Stomach (tissue), 9 donors: ENCODE results near the gene CALY. TPM values are rescaled to one million over a fixed set of nuclear protein-coding genes. Genes with fewer than 3 reads are reported as not detected.

ENCODE experiments used
- DNase-seq, 2 donors: peaks; one replicate each; pipeline versions ENCODE4 v3.0.0 to v3.0.0-alpha.2; 2013 to 2019
- H3K27ac ChIP-seq, 5 donors: fragments of 200-600 bp in 4 of 5; sonication (generic) in 4 of 5; one replicate each; pipeline ENCODE4 v1.5.1; 2013 to 2019; ENCODE audit warnings: mild to moderate bottlenecking in 1 of 5, moderate library complexity in 1 of 5
- H3K27me3 ChIP-seq, 3 donors: fragments of 200-600 bp; sonication (generic); one replicate each; pipeline ENCODE4 v1.5.1; 2017 to 2019; ENCODE audit warnings: mixed run types in 1 of 3
- H3K36me3 ChIP-seq, 4 donors: fragments of 200-600 bp; sonication (generic); 1 replicate in 3 of 4; 2 replicates in 1 of 4; pipeline ENCODE4 v1.5.1; 2016 to 2019
- H3K4me1 ChIP-seq, 4 donors: fragments of 200-600 bp; sonication (generic); one replicate each; pipeline ENCODE4 v1.5.1; 2016 to 2019
- H3K4me3 ChIP-seq, 4 donors: fragments of 200-600 bp; sonication (generic) in 3 of 4; one replicate each; pipeline ENCODE4 v1.5.1; 2016 to 2019; ENCODE audit warnings: mild to moderate bottlenecking in 1 of 4
- H3K9me3 ChIP-seq, 4 donors: fragments of 200-600 bp; sonication (generic); one replicate each; pipeline ENCODE4 v1.5.1; 2016 to 2019
- CTCF ChIP-seq, 7 experiments: fragments of 450-650 bp in 4 of 7; fragments of 200-600 bp in 3 of 7; sonication (generic) in 3 of 7; IDR thresholded peaks; one replicate each; pipeline ENCODE4 v1.5.1; 2016 to 2019; ENCODE audit warnings: antibody characterized with exemption in 7 of 7, control low read depth in 2 of 7, mild to moderate bottlenecking in 1 of 7
- EP300 ChIP-seq: sonication (generic); formaldehyde crosslinking; IDR thresholded peaks from one replicate; pipeline ENCODE4 v1.6.1; 2017; ENCODE audit warnings: antibody characterized with exemption
- POLR2A ChIP-seq, 4 donors: fragments of 450-650 bp; IDR thresholded peaks; one replicate each; pipeline ENCODE4 v1.6.1; 2016; ENCODE audit warnings: antibody characterized with exemption in 4 of 4, control low read depth in 2 of 4, mild to moderate bottlenecking in 1 of 4, moderate library complexity in 1 of 4
- POLR2AphosphoS5 ChIP-seq, 3 donors: sonication (generic); formaldehyde crosslinking; IDR thresholded peaks; one replicate each; pipeline ENCODE4 v1.6.1; 2016; ENCODE audit warnings: antibody characterized with exemption in 3 of 3
- WGBS, 5 donors: extraction: QIAGEN DNeasy Blood & Tissue Kit in 3 of 5; methylation state at CpG; one replicate each; pipeline versions ENCODE4 v1.1.5 to v1.1.7; 2013 to 2018; 5-methylcytosine and 5-hydroxymethylcytosine counted together
- intact Hi-C: fragments of 100-400 bp; cut with DNase I; formaldehyde crosslinking; loops from one replicate; pipeline ENCODE4 v1.15.1; 2023; ENCODE audit warnings: low total_unique reads
- polyA plus RNA-seq, 3 donors: library from polyadenylated mRNA; stranded (reverse); fragments of 200-250 nt; gene quantifications; one replicate each; pipeline ENCODE4 v1.2.3, GENCODE V29; 2013
- total RNA-seq, 5 donors: library from RNA; depleted of rRNA; stranded (reverse); fragments of >200 nt; gene quantifications; one replicate each; pipeline versions ENCODE4 v1.1.0 to v1.2.3, GENCODE V29; 2014 to 2016
- donor health status: healthy with polysubstance abuse.
- donor health status: Bipolar disorder and iron deficiency.
- donor health status: healthy.

Gene CALY
- total and polyA plus RNA-seq, 8 donors: 0.44 to 2.6 (median 1.4) TPM; not detected in 4

- Histone ChIP-seq H3K27me3 (peaks cover 0 to 99% (median 46%) of the 10 kb centered on the region in 3 donors), H3K4me3 (no peak overlapping the region), H3K27ac (no peak overlapping the region), H3K36me3 (no peaks in the 10 kb centered on the region), H3K9me3 (no peaks in the 10 kb centered on the region), H3K4me1 (peaks cover 0 to 9% (median 7%) of the 10 kb centered on the region in 4 donors)
- no peak for DNase-seq
- TF ChIP-seq EP300: no peak
- no peak for TF ChIP-seq CTCF (IDR thresholded peaks at IDR 0.05)
- TF ChIP-seq POLR2AphosphoS5 (IDR thresholded peaks at IDR 0.05): no peak
- no peak for TF ChIP-seq POLR2A (IDR thresholded peaks at IDR 0.05)
- intact Hi-C loops: no loop called here
- WGBS, 5 donors: 68 to 83% (median 77%) methylated on average over 8 of the region's 8 CpGs
Observed at GRCh38 chr10:133342942-133343341, 6.2 kb upstream of the CALY start.

GRCh38 chr10:133341983-133342382 lies 5.3 kb upstream of the CALY start:
- H3K36me3 ChIP-seq: no peaks in the 10 kb centered on the region
- intact Hi-C loops: no loop called here
- no peak for DNase-seq
- TF ChIP-seq POLR2AphosphoS5 (IDR thresholded peaks at IDR 0.05) (no peak), CTCF (IDR thresholded peaks at IDR 0.05) (no peak), EP300 (no peak), POLR2A (IDR thresholded peaks at IDR 0.05) (no peak)
- no peaks in the 10 kb centered on the region for H3K9me3 ChIP-seq
- no peak overlapping the region for H3K4me3 ChIP-seq
- peaks cover under 1 to 3% (median 2%) of the 10 kb centered on the region in 4 donors for H3K4me1 ChIP-seq
- H3K27ac ChIP-seq: no peak overlapping the region
- 85 to 92% (median 91%) methylated on average over 4 of the region's 4 CpGs for WGBS, 5 donors
- peaks cover 0 to 99% (median 46%) of the 10 kb centered on the region in 3 donors for H3K27me3 ChIP-seq

- Histone ChIP-seq H3K27ac (no peak overlapping the region), H3K4me1 (peaks cover 21 to 23% (median 22%) of the 10 kb centered on the region in 4 donors), H3K36me3 (no peaks in the 10 kb centered on the region), H3K4me3 (no peak overlapping the region), H3K27me3 (peaks cover 15 to 99% (median 57%) of the 10 kb centered on the region in 3 donors), H3K9me3 (no peaks in the 10 kb centered on the region)
- intact Hi-C loops: no loop called here
- no peak for DNase-seq
- TF ChIP-seq CTCF (IDR thresholded peaks at IDR 0.05) (no peak), POLR2A (IDR thresholded peaks at IDR 0.05) (no peak), POLR2AphosphoS5 (IDR thresholded peaks at IDR 0.05) (no peak), EP300 (no peak)
- WGBS, 5 donors: 84 to 94% (median 89%) methylated on average over 12 to 13 of the region's 13 CpGs
Observed at GRCh38 chr10:133339708-133340380, 3.1 kb upstream of the CALY start.

GRCh38 chr10:133338080-133339071 lies 1.7 kb upstream of the CALY start:
- H3K4me1 ChIP-seq: peaks cover 23 to 25% (median 24%) of the 10 kb centered on the region in 4 donors
- H3K36me3 ChIP-seq: no peaks in the 10 kb centered on the region
- no peak for TF ChIP-seq EP300
- TF ChIP-seq CTCF (IDR thresholded peaks at IDR 0.05): no peak
- TF ChIP-seq POLR2A (IDR thresholded peaks at IDR 0.05): no peak
- no peak for TF ChIP-seq POLR2AphosphoS5 (IDR thresholded peaks at IDR 0.05)
- H3K27me3 ChIP-seq: peaks cover 18 to 92% (median 54%) of the 10 kb centered on the region in 3 donors
- H3K9me3 ChIP-seq: no peaks in the 10 kb centered on the region
- no peak overlapping the region for H3K27ac ChIP-seq
- 82 to 87% (median 85%) methylated on average over 10 of the region's 10 CpGs for WGBS, 5 donors
- no peak overlapping the region for H3K4me3 ChIP-seq
- intact Hi-C loops: no loop called here
- DNase-seq: no peak
